ENCODE results near the gene CYP26B1. TPM values are rescaled to one million over a fixed set of nuclear protein-coding genes. Genes with fewer than 3 reads are reported as not detected.

The CYP26B1 gene
- total RNA-seq, 1 experiment from 2014 or later = 0.20 TPM

- Histone ChIP-seq H3K56ac (ENCODE audit: insufficient read length, low read depth, low read length) (no peak overlapping the region), H4K91ac (ENCODE audit: insufficient read length, low read depth, low read length) (no peak overlapping the region), H2AK5ac (ENCODE audit: insufficient read length, low read length) (no peak overlapping the region), H3K14ac (ENCODE audit: insufficient read depth, low read length) (no peak overlapping the region), H3T11ph (ENCODE audit: low read length) (no peak overlapping the region), H3K79me1 (ENCODE audit: insufficient read depth, low read depth, low read length, poor library complexity, severe bottlenecking) (no peaks in the 10 kb centered on the region), H2BK15ac (ENCODE audit: low read depth, low read length) (no peak overlapping the region), H2BK20ac (ENCODE audit: low read depth, low read length, poor library complexity, severe bottlenecking) (no peak overlapping the region), H4K8ac (replicated peaks; ENCODE audit: insufficient read length, low read depth, low read length) (no peak overlapping the region), H3K18ac (ENCODE audit: insufficient read length, low read depth, low read length) (no peak overlapping the region), H3K9me3 (ENCODE audit: control insufficient read depth, low read depth, low read length) (no peaks in the 10 kb centered on the region), H2BK12ac (ENCODE audit: insufficient read length, low read depth, low read length) (no peak overlapping the region), H3K4ac (ENCODE audit: low read depth, low read length) (no peak overlapping the region), H3K23ac (ENCODE audit: insufficient read length, low read depth, low read length) (no peak overlapping the region), H3K27ac (ENCODE audit: insufficient read length, low read depth, low read length) (no peak overlapping the region), H3K23me2 (ENCODE audit: insufficient read length, low read depth, low read length, poor library complexity, severe bottlenecking) (no peaks in the 10 kb centered on the region), H4K5ac (ENCODE audit: insufficient read length, low read depth, low read length) (no peak overlapping the region), H3K4me2 (ENCODE audit: insufficient read depth, insufficient read length, low read length) (no peak overlapping the region), H3K4me1 (ENCODE audit: insufficient read depth, low read length) (no peaks in the 10 kb centered on the region), H2BK120ac (ENCODE audit: low read depth, low read length, poor library complexity, severe bottlenecking) (no peak overlapping the region), H2AFZ (ENCODE audit: low read length) (no peak overlapping the region), H3K9ac (ENCODE audit: extremely low read depth, insufficient read length, low read length) (no peak overlapping the region), H2BK5ac (ENCODE audit: insufficient read length, low read length) (no peak overlapping the region), H4K20me1 (ENCODE audit: control insufficient read depth, insufficient read depth, insufficient read length) (peaks cover 1% of the 10 kb centered on the region), H3K27me3 (ENCODE audit: insufficient read depth, low read length) (peaks cover 15% of the 10 kb centered on the region; the same call in 1 of the 2 replicates), H3K79me2 (ENCODE audit: insufficient read depth, low read length) (no peaks in the 10 kb centered on the region)
- no peak for DNase-seq
- Mint-ChIP-seq H3K4me3 (no peak overlapping the region), H3K9me3 (no peaks in the 10 kb centered on the region), H3K36me3 (ENCODE audit: insufficient read depth in 1 of 3, low read depth in 3 of 3) (no peaks in the 10 kb centered on the region; a peak in 1 of 7 replicates), H3K27me3 (ENCODE audit: low read depth) (peaks cover 59% of the 10 kb centered on the region), H3K4me1 (peaks cover 1 to 6% of the 10 kb centered on the region in 2 experiments), H3K27ac (no peak overlapping the region)
- no CpG with 5 or more reads among the region's 3 CpGs for WGBS (ENCODE audit: extremely low coverage, insufficient read length, low lambda C conversion rate)
- TF ChIP-seq, protein P1, sequence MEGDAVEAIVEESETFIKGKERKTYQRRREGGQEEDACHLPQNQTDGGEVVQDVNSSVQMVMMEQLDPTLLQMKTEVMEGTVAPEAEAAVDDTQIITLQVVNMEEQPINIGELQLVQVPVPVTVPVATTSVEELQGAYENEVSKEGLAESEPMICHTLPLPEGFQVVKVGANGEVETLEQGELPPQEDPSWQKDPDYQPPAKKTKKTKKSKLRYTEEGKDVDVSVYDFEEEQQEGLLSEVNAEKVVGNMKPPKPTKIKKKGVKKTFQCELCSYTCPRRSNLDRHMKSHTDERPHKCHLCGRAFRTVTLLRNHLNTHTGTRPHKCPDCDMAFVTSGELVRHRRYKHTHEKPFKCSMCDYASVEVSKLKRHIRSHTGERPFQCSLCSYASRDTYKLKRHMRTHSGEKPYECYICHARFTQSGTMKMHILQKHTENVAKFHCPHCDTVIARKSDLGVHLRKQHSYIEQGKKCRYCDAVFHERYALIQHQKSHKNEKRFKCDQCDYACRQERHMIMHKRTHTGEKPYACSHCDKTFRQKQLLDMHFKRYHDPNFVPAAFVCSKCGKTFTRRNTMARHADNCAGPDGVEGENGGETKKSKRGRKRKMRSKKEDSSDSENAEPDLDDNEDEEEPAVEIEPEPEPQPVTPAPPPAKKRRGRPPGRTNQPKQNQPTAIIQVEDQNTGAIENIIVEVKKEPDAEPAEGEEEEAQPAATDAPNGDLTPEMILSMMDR (conservative IDR thresholded peaks at IDR 0.05) = no peak
Measured at GRCh38 chr2:72155151-72155550, 7.5 kb upstream of the CYP26B1 start.
